ENCODE results near the gene STK10.

- TF ChIP-seq CTCF (IDR thresholded peaks at IDR 0.05) (no peak), POLR2A (IDR thresholded peaks at IDR 0.05) (no peak)
These were observed 9.6 kb downstream of the STK10 start for GRCh38 chr5:172178301-172178987.
